ENCODE data around the gene KRTAP4-9. TPM values are rescaled to one million over a fixed set of nuclear protein-coding genes. Genes with fewer than 3 reads are reported as not detected.
A peak's percentile ranks its signal among the peaks of the same experiment; 100 is the strongest.
"Not testable (repeated sequence)": the region's sequence is repeated elsewhere in the genome, so short reads cannot be mapped to it uniquely, and the experiment has no call there.

Gene KRTAP4-9
- total RNA-seq, 1 experiment from 2014 or later, result not detected

- no peak for DNase-seq (ENCODE audit: low read depth)
Observed at GRCh38 chr17:41127371-41127770, 22.2 kb downstream of the KRTAP4-9 start.

GRCh38 chr17:41131979-41132378 is 26.8 kb downstream of the KRTAP4-9 start:
- no peak for DNase-seq (ENCODE audit: low read depth)

DNA sequence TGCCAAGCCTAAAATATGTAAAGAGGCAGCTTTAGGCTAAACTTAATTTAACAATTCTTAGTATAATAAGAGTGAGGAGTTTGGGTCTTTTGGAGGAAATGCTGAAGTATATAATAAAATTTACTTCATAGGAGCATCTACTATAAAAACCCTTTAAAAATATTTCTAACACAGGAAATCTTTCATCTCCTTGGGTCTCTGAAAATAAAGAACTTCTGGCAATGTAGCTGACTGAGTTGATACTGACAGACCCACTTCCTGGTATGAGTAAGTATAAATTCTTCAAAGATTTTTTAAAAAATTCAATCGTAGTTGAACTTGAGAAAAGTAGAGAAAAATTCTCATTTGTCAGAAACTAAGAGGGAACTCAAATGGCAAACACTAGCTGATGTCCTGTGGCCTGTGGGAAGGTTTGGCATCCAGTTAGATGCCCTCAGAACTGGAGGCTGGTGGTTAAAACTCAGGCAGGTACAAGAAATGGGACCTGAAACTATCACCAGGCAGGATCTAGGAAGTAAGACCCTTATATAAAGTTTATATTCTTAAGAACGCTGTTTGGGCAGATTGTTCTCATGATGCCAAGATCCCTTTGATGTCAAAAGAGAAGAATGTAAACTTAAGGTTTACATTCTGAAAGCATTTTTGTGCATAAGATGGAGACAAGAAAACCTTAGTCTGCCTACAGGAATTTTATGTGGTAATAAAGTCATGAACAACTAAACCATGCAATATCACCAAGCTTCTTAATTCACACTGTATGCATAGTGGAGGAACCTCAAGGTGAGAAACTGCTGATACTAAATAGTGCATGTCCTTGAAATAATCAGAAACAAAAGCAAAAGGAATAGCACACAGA is 28.9 kb downstream of the KRTAP4-9 start:
- DNase-seq (ENCODE audit: low read depth), result no peak

GRCh38 chr17:41139865-41140264 is 34.7 kb downstream of the KRTAP4-9 start:
- not testable (repeated sequence) for DNase-seq (ENCODE audit: low read depth)

GRCh38 chr17:41140360-41141131 is 35.4 kb downstream of the KRTAP4-9 start, which contains the start of gene KRTAP4-6:
Gene KRTAP4-6, minus strand, starts transcription at chr17:41140544. Its CDS starts 57 bp downstream, at chr17:41140487.
- peak; percentile 46 for DNase-seq (ENCODE audit: low read depth)

DNA sequence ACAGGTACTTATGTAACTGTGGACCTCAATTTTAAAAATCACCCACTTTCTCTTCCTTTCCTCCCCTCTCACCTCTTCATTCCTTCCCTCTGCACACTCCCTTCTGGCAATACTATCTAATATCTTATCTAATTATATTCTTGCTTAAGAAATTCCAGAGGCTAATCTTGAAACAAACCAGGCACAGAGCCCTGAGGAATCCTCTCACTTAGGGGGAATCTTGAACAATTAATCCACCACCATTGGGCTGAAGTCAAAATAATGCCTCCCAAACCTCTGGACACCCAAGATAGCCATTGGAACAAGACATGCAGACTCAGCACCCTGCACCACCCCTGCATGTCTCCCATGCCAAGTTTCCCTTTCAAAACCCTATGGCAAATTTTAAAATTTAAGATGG is 36.2 kb downstream of the KRTAP4-9 start:
- DNase-seq (ENCODE audit: low read depth), result no peak

- DNase-seq (ENCODE audit: low read depth), result no peak
Observed at GRCh38 chr17:41144846-41145245, 39.7 kb downstream of the KRTAP4-9 start.

GRCh38 chr17:41145261-41145660 is 40.1 kb downstream of the KRTAP4-9 start:
- DNase-seq (ENCODE audit: low read depth), result no peak

GRCh38 chr17:41147531-41148204 is 42.5 kb downstream of the KRTAP4-9 start:
- DNase-seq (ENCODE audit: low read depth), result no peak

GRCh38 chr17:41148971-41149651 is 43.9 kb downstream of the KRTAP4-9 start:
- not testable (repeated sequence) for DNase-seq (ENCODE audit: low read depth)

DNA sequence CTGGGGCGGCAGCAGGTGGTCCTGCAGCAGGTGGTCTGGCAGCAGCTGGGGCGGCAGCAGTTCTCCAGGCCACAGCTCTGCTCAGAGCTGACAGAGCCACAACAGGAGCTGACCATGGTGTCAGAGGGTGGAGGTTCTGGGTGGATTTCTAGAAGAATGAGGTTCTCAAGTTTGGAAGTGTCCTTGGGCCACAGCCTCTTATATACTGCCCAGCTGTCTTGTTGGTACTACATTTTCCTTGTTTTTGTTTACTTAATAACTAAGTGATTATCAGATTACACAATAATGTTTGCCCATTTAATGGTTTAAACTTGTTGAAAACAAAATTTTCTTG is 44.4 kb downstream of the KRTAP4-9 start, which contains the start of gene KRTAP4-5:
KRTAP4-5 (minus strand) TSS at position 174 of the 334 bp plus-strand sequence; CDS start at position 116, 58 bp downstream.
- DNase-seq (ENCODE audit: low read depth), result no peak

DNA sequence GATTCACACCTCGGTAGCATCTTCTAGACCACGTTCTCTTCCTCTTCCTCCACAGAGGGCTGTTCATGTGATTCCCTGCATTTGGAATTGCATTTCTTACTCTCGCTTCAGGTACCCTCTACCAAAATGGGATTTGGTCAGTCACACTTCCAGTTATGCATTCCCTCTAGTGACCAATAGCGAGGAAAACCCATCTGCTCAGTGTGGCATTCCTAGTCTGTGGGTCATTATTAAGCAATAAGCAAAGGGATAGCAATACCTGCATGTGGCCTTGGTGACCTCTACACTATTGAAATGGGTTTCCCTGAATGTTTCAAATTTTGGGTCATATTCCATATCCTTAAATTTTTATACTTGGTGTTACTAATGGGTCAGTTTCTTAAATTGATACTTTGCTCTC is 44.8 kb downstream of the KRTAP4-9 start:
- no peak for DNase-seq (ENCODE audit: low read depth)

DNA sequence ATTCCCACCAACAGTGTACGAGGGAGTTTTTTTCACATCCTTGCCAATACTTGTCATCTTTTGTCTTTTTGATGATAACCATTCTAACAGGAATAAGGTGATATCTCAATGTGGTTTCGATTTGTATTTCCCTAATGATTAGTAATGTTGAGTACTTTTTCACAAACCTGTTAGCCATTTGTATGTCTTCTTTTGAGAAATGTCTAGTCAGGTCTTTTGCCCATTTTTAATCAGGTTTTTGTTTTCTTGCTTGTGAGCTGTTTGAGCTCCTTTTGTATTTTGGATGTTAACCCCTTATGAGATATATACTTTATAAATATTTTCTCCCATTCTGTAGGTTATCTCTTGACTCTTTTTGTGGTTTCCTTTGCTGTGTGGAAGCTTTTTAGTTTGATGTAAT is 46.3 kb downstream of the KRTAP4-9 start:
- no peak for DNase-seq (ENCODE audit: low read depth)

GRCh38 chr17:41153856-41154255 is 48.7 kb downstream of the KRTAP4-9 start:
- DNase-seq (ENCODE audit: low read depth), result no peak

Other genes with a start within 250 kb of the KRTAP4-9 start
- not detected in 2 replicates for gene KRT12, start 238.2 kb upstream of the KRTAP4-9 start, total RNA-seq (2014; rRNA removed; shearing (Covaris generic))
- gene KRT20, start 220.1 kb upstream of the KRTAP4-9 start, total RNA-seq (2014; rRNA removed; shearing (Covaris generic)), result not detected in 2 replicates
- not detected in 2 replicates for gene KRT23, start 167.7 kb upstream of the KRTAP4-9 start, total RNA-seq (2014; rRNA removed; shearing (Covaris generic))
- gene KRT39, start 138.4 kb upstream of the KRTAP4-9 start, total RNA-seq (2014; rRNA removed; shearing (Covaris generic)), result not detected in 2 replicates
- gene KRT40, start 121.1 kb upstream of the KRTAP4-9 start, total RNA-seq (2014; rRNA removed; shearing (Covaris generic)), result not detected in 2 replicates
- not detected in 2 replicates for gene KRTAP3-3, start 111.2 kb upstream of the KRTAP4-9 start, total RNA-seq (2014; rRNA removed; shearing (Covaris generic))
- gene KRTAP3-2, start 105.5 kb upstream of the KRTAP4-9 start, total RNA-seq (2014; rRNA removed; shearing (Covaris generic)), result not detected in 2 replicates
- gene KRTAP3-1, start 96.3 kb upstream of the KRTAP4-9 start, total RNA-seq (2014; rRNA removed; shearing (Covaris generic)), result not detected in 2 replicates
- gene KRTAP1-5, start 78.2 kb upstream of the KRTAP4-9 start, total RNA-seq (2014; rRNA removed; shearing (Covaris generic)), result not detected in 2 replicates
- gene KRTAP1-4, start 75.2 kb upstream of the KRTAP4-9 start, total RNA-seq (2014; rRNA removed; shearing (Covaris generic)), result not detected in 2 replicates
- gene KRTAP1-3, start 70.5 kb upstream of the KRTAP4-9 start, total RNA-seq (2014; rRNA removed; shearing (Covaris generic)), result not detected in 2 replicates
- gene KRTAP1-1, start 63.9 kb upstream of the KRTAP4-9 start, total RNA-seq (2014; rRNA removed; shearing (Covaris generic)), result 1.5 TPM in 1 of 2 replicates, not detected in the other
- not detected in 2 replicates for gene KRTAP2-1, start 58.1 kb upstream of the KRTAP4-9 start, total RNA-seq (2014; rRNA removed; shearing (Covaris generic))
- not detected in 2 replicates for gene KRTAP2-2, start 50.2 kb upstream of the KRTAP4-9 start, total RNA-seq (2014; rRNA removed; shearing (Covaris generic))
- gene KRTAP2-3, start 45.3 kb upstream of the KRTAP4-9 start, total RNA-seq (2014; rRNA removed; shearing (Covaris generic)), result not detected in 2 replicates
- not detected in 2 replicates for gene KRTAP2-4, start 39.5 kb upstream of the KRTAP4-9 start, total RNA-seq (2014; rRNA removed; shearing (Covaris generic))
- not detected in 2 replicates for gene KRTAP4-7, start 21.2 kb upstream of the KRTAP4-9 start, total RNA-seq (2014; rRNA removed; shearing (Covaris generic))
- gene KRTAP4-8, start 7.2 kb upstream of the KRTAP4-9 start, total RNA-seq (2014; rRNA removed; shearing (Covaris generic)), result not detected in 2 replicates
- not detected in 2 replicates for gene KRTAP4-16, start 3.2 kb upstream of the KRTAP4-9 start, total RNA-seq (2014; rRNA removed; shearing (Covaris generic))
- not detected in 2 replicates for gene KRTAP4-11, start 13.0 kb downstream of the KRTAP4-9 start, total RNA-seq (2014; rRNA removed; shearing (Covaris generic))
- not detected in 2 replicates for gene KRTAP4-12, start 18.8 kb downstream of the KRTAP4-9 start, total RNA-seq (2014; rRNA removed; shearing (Covaris generic))
- gene KRTAP4-6, start 35.2 kb downstream of the KRTAP4-9 start, total RNA-seq (2014; rRNA removed; shearing (Covaris generic)), result not detected in 2 replicates
- gene KRTAP4-5, start 44.4 kb downstream of the KRTAP4-9 start, total RNA-seq (2014; rRNA removed; shearing (Covaris generic)), result not detected in 2 replicates
- not detected in 2 replicates for gene KRTAP4-4, start 55.4 kb downstream of the KRTAP4-9 start, total RNA-seq (2014; rRNA removed; shearing (Covaris generic))
- not detected in 2 replicates for gene KRTAP4-3, start 62.8 kb downstream of the KRTAP4-9 start, total RNA-seq (2014; rRNA removed; shearing (Covaris generic))
- not detected in 2 replicates for gene KRTAP4-2, start 72.8 kb downstream of the KRTAP4-9 start, total RNA-seq (2014; rRNA removed; shearing (Covaris generic))
- gene KRTAP4-1, start 79.5 kb downstream of the KRTAP4-9 start, total RNA-seq (2014; rRNA removed; shearing (Covaris generic)), result not detected in 2 replicates
- gene KRTAP9-1, start 84.5 kb downstream of the KRTAP4-9 start, total RNA-seq (2014; rRNA removed; shearing (Covaris generic)), result not detected in 2 replicates
- gene KRTAP9-2, start 121.3 kb downstream of the KRTAP4-9 start, total RNA-seq (2014; rRNA removed; shearing (Covaris generic)), result not detected in 2 replicates
- gene KRTAP9-3, start 127.1 kb downstream of the KRTAP4-9 start, total RNA-seq (2014; rRNA removed; shearing (Covaris generic)), result not detected in 2 replicates
- gene KRTAP9-8, start 132.6 kb downstream of the KRTAP4-9 start, total RNA-seq (2014; rRNA removed; shearing (Covaris generic)), result not detected in 2 replicates
- not detected in 2 replicates for gene KRTAP9-4, start 144.3 kb downstream of the KRTAP4-9 start, total RNA-seq (2014; rRNA removed; shearing (Covaris generic))
- gene KRTAP9-9, start 150.0 kb downstream of the KRTAP4-9 start, total RNA-seq (2014; rRNA removed; shearing (Covaris generic)), result not detected in 2 replicates
- gene KRTAP9-6, start 160.0 kb downstream of the KRTAP4-9 start, total RNA-seq (2014; rRNA removed; shearing (Covaris generic)), result not detected in 2 replicates
- gene KRTAP9-7, start 170.3 kb downstream of the KRTAP4-9 start, total RNA-seq (2014; rRNA removed; shearing (Covaris generic)), result not detected in 2 replicates
- gene KRTAP29-1, start 197.5 kb downstream of the KRTAP4-9 start, total RNA-seq (2014; rRNA removed; shearing (Covaris generic)), result not detected in 2 replicates
- gene KRTAP16-1, start 203.9 kb downstream of the KRTAP4-9 start, total RNA-seq (2014; rRNA removed; shearing (Covaris generic)), result not detected in 2 replicates
- gene KRTAP17-1, start 210.3 kb downstream of the KRTAP4-9 start, total RNA-seq (2014; rRNA removed; shearing (Covaris generic)), result not detected in 2 replicates
- not detected in 2 replicates for gene KRT33A, start 245.4 kb downstream of the KRTAP4-9 start, total RNA-seq (2014; rRNA removed; shearing (Covaris generic))

Measured in Daoy (cell line).